HG02981 (cell line): Measurements from ENCODE around the gene REV3L.

Experiments used
- ATAC-seq: cut with Tn5 transposase; IDR thresholded peaks from one replicate; pipeline ENCODE4 v1.9.1; 2021; ENCODE audit warnings: mild to moderate bottlenecking, moderate library complexity; ENCODE audit not compliant: unreplicated experiment

Gene REV3L

GRCh38 chr6:111427341-111428116 lies 55.5 kb downstream of the REV3L start:
- ATAC-seq, result peak; percentile 78

- ATAC-seq, result no peak
These were observed 58.8 kb downstream of the REV3L start for GRCh38 chr6:111423960-111424846.

GRCh38 chr6:111423055-111423633 lies 59.9 kb downstream of the REV3L start:
- no peak for ATAC-seq

GRCh38 chr6:111418971-111419693 lies 63.9 kb downstream of the REV3L start:
- ATAC-seq, result no peak

GRCh38 chr6:111417946-111418345 lies 65.1 kb downstream of the REV3L start:
- ATAC-seq, result no peak

GRCh38 chr6:111417181-111417585 lies 65.8 kb downstream of the REV3L start:
- ATAC-seq, result no peak

GRCh38 chr6:111416529-111416928 lies 66.5 kb downstream of the REV3L start:
- ATAC-seq, result no peak

- no peak for ATAC-seq
These were observed 68.6 kb downstream of the REV3L start for GRCh38 chr6:111414373-111414772.

GRCh38 chr6:111411978-111412566 lies 70.9 kb downstream of the REV3L start:
- ATAC-seq, result peak; percentile 64

- ATAC-seq, result no peak
These were observed 72.0 kb downstream of the REV3L start for GRCh38 chr6:111411046-111411445.

GRCh38 chr6:111410371-111410770 lies 72.6 kb downstream of the REV3L start:
- ATAC-seq, result no peak

- ATAC-seq, result no peak
These were observed 73.6 kb downstream of the REV3L start for GRCh38 chr6:111409430-111409829.

GRCh38 chr6:111407686-111408085 lies 75.3 kb downstream of the REV3L start:
- ATAC-seq, result no peak

GRCh38 chr6:111406200-111406721 lies 76.8 kb downstream of the REV3L start:
- ATAC-seq, result peak; percentile 100

GRCh38 chr6:111403388-111403787 lies 79.6 kb downstream of the REV3L start:
- ATAC-seq, result no peak

GRCh38 chr6:111399626-111400025 lies 83.4 kb downstream of the REV3L start:
- no peak for ATAC-seq

GRCh38 chr6:111388681-111389080 lies 94.3 kb downstream of the REV3L start:
- no peak for ATAC-seq

GRCh38 chr6:111382476-111383294 lies 100.3 kb downstream of the REV3L start:
- ATAC-seq, result no peak

GRCh38 chr6:111381728-111382127 lies 101.3 kb downstream of the REV3L start:
- no peak for ATAC-seq
